Left ventricle myocardium inferior (tissue), 1 donor: ENCODE measurements around the gene MAP1LC3B2. TPM values are rescaled to one million over a fixed set of nuclear protein-coding genes. Genes with fewer than 3 reads are reported as not detected.

Experiments used
- DNase-seq: peaks from one replicate; pipeline ENCODE4 v3.0.0-alpha.2; 2020
- H3K27ac ChIP-seq: fragments of 200-600 bp; replicated peaks from 2 replicates; pipeline ENCODE4 v1.8.0; 2021
- H3K27me3 ChIP-seq: fragments of 200-600 bp; 2 replicates; pipeline ENCODE4 v1.8.0; 2021; ENCODE audit warnings: low read depth
- H3K36me3 ChIP-seq: fragments of 200-600 bp; 2 replicates; pipeline ENCODE4 v1.8.0; 2021
- H3K4me1 ChIP-seq: fragments of 200-600 bp; 2 replicates; pipeline ENCODE4 v1.8.0; 2021
- H3K4me3 ChIP-seq: fragments of 200-600 bp; 2 replicates; pipeline ENCODE4 v1.8.0; 2021; ENCODE audit warnings: mild to moderate bottlenecking, moderate library complexity
- H3K9me3 ChIP-seq: fragments of 200-600 bp; replicated peaks from 2 replicates; pipeline ENCODE4 v1.8.0; 2021
- CTCF ChIP-seq: fragments of 200-600 bp; IDR thresholded peaks from 2 replicates; pipeline ENCODE4 v1.8.0; 2021; ENCODE audit warnings: antibody characterized with exemption, mild to moderate bottlenecking, borderline replicate concordance
- intact Hi-C: fragments of 100-400 bp; cut with micrococcal nuclease; formaldehyde crosslinking; loops from one replicate; pipeline ENCODE4 v1.11.0; 2022
- total RNA-seq: library from RNA; stranded (reverse); fragmentation: NEBNext Ultra II Directional; extraction: Animal tissue kit (Norgen Biotek cat#: 25700); gene quantifications from one replicate; pipeline ENCODE4 v1.2.1, GENCODE V29; 2021
- donor health status: DM: no; HTN: yes; CAD: no; lungs with severe emphysema.

Gene MAP1LC3B2
- total RNA-seq, 1 donor from 2014 or later, result 2.9 TPM

- Histone ChIP-seq H3K36me3 (no peaks in the 10 kb centered on the region), H3K27ac (peak overlapping the region; percentile 45), H3K4me1 (peaks cover 19% of the 10 kb centered on the region), H3K9me3 (no peaks in the 10 kb centered on the region), H3K27me3 (peaks cover 9% of the 10 kb centered on the region), H3K4me3 (no peak overlapping the region)
- intact Hi-C loops, result loop anchor here (5.0 to 10.0 kb wide), 2 partner anchors 317 to 600 kb away; partner anchors contain the start of gene MED13L
- no peak for TF ChIP-seq CTCF
- peak; percentile 25 for DNase-seq
Measured at GRCh38 chr12:116591855-116592637, 32.9 kb downstream of the MAP1LC3B2 start.

GRCh38 chr12:116592731-116593130, 33.5 kb downstream of the MAP1LC3B2 start:
- H3K36me3 ChIP-seq, result no peaks in the 10 kb centered on the region
- DNase-seq, result no peak
- H3K4me1 ChIP-seq, result peaks cover 20% of the 10 kb centered on the region
- intact Hi-C loops, result loop anchor here (5.0 to 10.0 kb wide), 2 partner anchors 318 to 600 kb away; partner anchors contain the start of gene MED13L
- TF ChIP-seq CTCF, result no peak
- peaks cover 3% of the 10 kb centered on the region for H3K27me3 ChIP-seq
- H3K9me3 ChIP-seq, result no peaks in the 10 kb centered on the region
- H3K27ac ChIP-seq, result peak overlapping the region; percentile 45
- H3K4me3 ChIP-seq, result no peak overlapping the region

- H3K4me1 ChIP-seq, result peaks cover 36% of the 10 kb centered on the region
- no peaks in the 10 kb centered on the region for H3K9me3 ChIP-seq
- intact Hi-C loops, result loop anchor here (5.0 to 10.0 kb wide), 3 partner anchors 67 to 602 kb away; partner anchors contain the start of gene MED13L
- no peaks in the 10 kb centered on the region for H3K36me3 ChIP-seq
- DNase-seq, result peak; percentile 49
- no peak overlapping the region for H3K4me3 ChIP-seq
- H3K27ac ChIP-seq, result peak overlapping the region; percentile 10
- no peak for TF ChIP-seq CTCF
- H3K27me3 ChIP-seq, result no peaks in the 10 kb centered on the region
Measured at GRCh38 chr12:116594325-116595038, 35.3 kb downstream of the MAP1LC3B2 start.

- H3K27me3 ChIP-seq, result no peaks in the 10 kb centered on the region
- H3K9me3 ChIP-seq, result no peaks in the 10 kb centered on the region
- intact Hi-C loops, result loop anchor here (5.0 to 10.0 kb wide), 2 partner anchors 68 to 320 kb away; partner anchors contain the start of gene MED13L
- DNase-seq, result no peak
- H3K36me3 ChIP-seq, result no peaks in the 10 kb centered on the region
- H3K4me1 ChIP-seq, result peaks cover 42% of the 10 kb centered on the region
- H3K27ac ChIP-seq, result no peak overlapping the region
- no peak overlapping the region for H3K4me3 ChIP-seq
- no peak for TF ChIP-seq CTCF
Measured at GRCh38 chr12:116595186-116595585, 36.0 kb downstream of the MAP1LC3B2 start.

GRCh38 chr12:116595672-116596071, 36.5 kb downstream of the MAP1LC3B2 start:
- Histone ChIP-seq H3K36me3 (no peaks in the 10 kb centered on the region), H3K9me3 (no peaks in the 10 kb centered on the region), H3K4me1 (peaks cover 45% of the 10 kb centered on the region), H3K4me3 (no peak overlapping the region), H3K27me3 (no peaks in the 10 kb centered on the region), H3K27ac (no peak overlapping the region)
- DNase-seq, result no peak
- intact Hi-C loops, result loop anchor here (5.0 to 10.0 kb wide), 2 partner anchors 68 to 321 kb away; partner anchors contain the start of gene MED13L
- no peak for TF ChIP-seq CTCF
